Esophagus squamous epithelium (tissue), 5 donors: ENCODE data around the gene CLTA. TPM values are rescaled to one million over a fixed set of nuclear protein-coding genes. Genes with fewer than 3 reads are reported as not detected.

Source experiments
- DNase-seq: peaks from one replicate; lab custom pipeline; 2025; lab: John Stamatoyannopoulos, UW
- H3K27ac ChIP-seq, 4 donors: fragments of 200-600 bp; sonication (generic); one replicate each; pipeline ENCODE4 v1.5.1; 2016 to 2019; ENCODE audit warnings: mild to moderate bottlenecking in 1 of 4
- H3K27me3 ChIP-seq, 4 donors: fragments of 200-600 bp; sonication (generic); 1 replicate in 3 of 4; 2 replicates in 1 of 4; pipeline versions ENCODE4 v1.5.1 to v1.6.0; 2017 to 2021; ENCODE audit warnings: antibody characterized with exemption in 1 of 4
- H3K36me3 ChIP-seq, 3 donors: fragments of 200-600 bp; sonication (generic); one replicate each; pipeline ENCODE4 v1.5.1; 2016 to 2019
- H3K4me1 ChIP-seq, 3 donors: fragments of 200-600 bp; sonication (generic); one replicate each; pipeline ENCODE4 v1.5.1; 2017 to 2019
- H3K4me3 ChIP-seq, 4 donors: fragments of 200-600 bp; sonication (generic); 1 replicate in 3 of 4; 2 replicates in 1 of 4; pipeline ENCODE4 v1.5.1; 2016 to 2019; ENCODE audit warnings: mild to moderate bottlenecking in 2 of 4, moderate library complexity in 1 of 4
- H3K9me3 ChIP-seq, 3 donors: fragments of 200-600 bp; sonication (generic); one replicate each; pipeline ENCODE4 v1.5.1; 2016 to 2019
- POLR2A ChIP-seq, 4 donors: fragments of 450-650 bp; IDR thresholded peaks; one replicate each; pipeline ENCODE4 v1.6.1; 2017; ENCODE audit warnings: antibody characterized with exemption in 4 of 4, mild to moderate bottlenecking in 4 of 4, moderate library complexity in 3 of 4
- WGBS, 2 donors: methylation state at CpG; one replicate each; pipeline ENCODE4 v1.1.5; 2018; 5-methylcytosine and 5-hydroxymethylcytosine counted together
- intact Hi-C: fragments of 100-400 bp; cut with DNase I; formaldehyde crosslinking; loops from one replicate; pipeline ENCODE4 v1.15.0; 2022
- total RNA-seq, 4 donors: library from RNA; depleted of rRNA; stranded (reverse); fragments of >200 nt; gene quantifications; one replicate each; pipeline ENCODE4 v1.1.0, GENCODE V29; 2016
- TF ChIP-seq, protein P1 (sequence below), 6 experiments: fragments of 450-650 bp in 4 of 6; fragments of 200-600 bp in 2 of 6; sonication (generic) in 2 of 6; IDR thresholded peaks; one replicate each; pipeline ENCODE4 v1.5.1; 2016 to 2019; ENCODE audit warnings: antibody characterized with exemption in 6 of 6, mild to moderate bottlenecking in 4 of 6, moderate library complexity in 4 of 6
- donor health status: DM: yes; HTN: yes; CAD: no.

The CLTA gene
- total RNA-seq, 4 donors from 2014 or later, result 165 to 215 (median 167) TPM

DNA sequence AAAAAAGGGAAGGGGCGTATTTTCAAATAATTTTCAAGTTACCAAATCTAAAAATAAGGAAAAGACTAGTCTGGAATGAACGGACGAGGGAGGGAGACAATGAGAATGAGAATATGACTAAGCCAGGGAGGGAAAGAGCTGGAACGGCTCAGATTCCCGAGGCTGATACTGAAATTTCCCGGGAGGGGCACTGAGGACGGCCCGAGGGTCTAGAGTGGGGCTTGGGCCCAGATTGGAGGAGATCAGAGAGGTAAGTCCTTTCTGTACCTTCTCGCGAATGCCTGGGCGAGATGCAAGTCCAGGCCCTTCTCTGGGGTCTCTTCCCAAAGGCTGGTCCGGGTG lies 24.9 kb upstream of the CLTA start:
- no peaks in the 10 kb centered on the region for H3K9me3 ChIP-seq
- peak overlapping the region; percentile 47 to 80 (median 72) for H3K27ac ChIP-seq
- WGBS, 2 donors, result 9 to 31% methylated on average over 8 to 12 of the region's 12 CpGs
- H3K4me1 ChIP-seq, result peaks cover 7 to 48% (median 20%) of the 10 kb centered on the region in 3 donors
- peaks cover 0 to 11% (median 0%) of the 10 kb centered on the region in 4 donors for H3K27me3 ChIP-seq
- DNase-seq, result no peak
- no peak for TF ChIP-seq POLR2A (IDR thresholded peaks at IDR 0.05)
- TF ChIP-seq, protein P1, sequence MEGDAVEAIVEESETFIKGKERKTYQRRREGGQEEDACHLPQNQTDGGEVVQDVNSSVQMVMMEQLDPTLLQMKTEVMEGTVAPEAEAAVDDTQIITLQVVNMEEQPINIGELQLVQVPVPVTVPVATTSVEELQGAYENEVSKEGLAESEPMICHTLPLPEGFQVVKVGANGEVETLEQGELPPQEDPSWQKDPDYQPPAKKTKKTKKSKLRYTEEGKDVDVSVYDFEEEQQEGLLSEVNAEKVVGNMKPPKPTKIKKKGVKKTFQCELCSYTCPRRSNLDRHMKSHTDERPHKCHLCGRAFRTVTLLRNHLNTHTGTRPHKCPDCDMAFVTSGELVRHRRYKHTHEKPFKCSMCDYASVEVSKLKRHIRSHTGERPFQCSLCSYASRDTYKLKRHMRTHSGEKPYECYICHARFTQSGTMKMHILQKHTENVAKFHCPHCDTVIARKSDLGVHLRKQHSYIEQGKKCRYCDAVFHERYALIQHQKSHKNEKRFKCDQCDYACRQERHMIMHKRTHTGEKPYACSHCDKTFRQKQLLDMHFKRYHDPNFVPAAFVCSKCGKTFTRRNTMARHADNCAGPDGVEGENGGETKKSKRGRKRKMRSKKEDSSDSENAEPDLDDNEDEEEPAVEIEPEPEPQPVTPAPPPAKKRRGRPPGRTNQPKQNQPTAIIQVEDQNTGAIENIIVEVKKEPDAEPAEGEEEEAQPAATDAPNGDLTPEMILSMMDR (IDR thresholded peaks at IDR 0.05), result no peak
- peak overlapping the region; percentile 22 to 63 (median 52) for H3K4me3 ChIP-seq
- intact Hi-C loops, result loop anchor here (2.0 kb wide), 1 partner anchor 63 kb away; no protein-coding TSS in a partner anchor
- no peaks in the 10 kb centered on the region for H3K36me3 ChIP-seq

DNA sequence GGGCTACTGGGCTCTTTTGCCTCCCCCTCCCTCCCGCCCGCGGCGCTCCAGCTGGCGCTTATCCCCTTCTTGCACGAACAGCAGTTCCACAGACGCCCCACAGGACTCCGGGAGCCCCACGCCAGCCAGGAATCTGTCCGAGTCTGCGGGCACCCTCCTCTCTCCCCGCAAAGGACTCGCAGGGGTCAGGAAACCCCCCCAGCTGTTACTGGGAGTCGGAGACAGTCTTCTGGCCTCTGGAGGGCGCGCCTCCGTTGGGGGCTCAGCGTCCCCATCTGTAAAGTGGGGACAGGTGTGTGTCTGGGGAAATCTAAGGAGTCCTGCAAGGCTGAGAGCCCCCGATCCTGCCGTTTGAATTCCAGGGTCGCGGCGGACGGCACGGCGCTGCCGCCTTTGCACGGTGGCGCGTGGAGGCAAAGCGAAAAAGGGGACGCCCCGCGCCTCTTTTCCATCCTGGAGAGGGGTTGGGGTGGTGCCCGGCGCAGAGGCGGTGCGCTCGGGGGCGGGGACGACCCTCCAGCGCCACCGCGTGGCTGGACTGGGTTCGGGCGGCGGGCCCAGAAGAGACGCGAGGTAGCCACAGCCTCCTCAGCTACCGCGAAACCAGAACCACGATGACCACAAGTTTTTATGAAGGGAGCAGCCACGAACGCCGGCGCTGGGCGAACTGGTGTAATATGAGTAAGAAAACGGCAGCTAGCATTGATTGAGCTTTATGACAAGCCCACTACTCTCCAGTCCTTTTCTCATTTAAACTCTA lies 24.4 kb upstream of the CLTA start:
- peaks cover 7 to 47% (median 20%) of the 10 kb centered on the region in 3 donors for H3K4me1 ChIP-seq
- H3K27me3 ChIP-seq, result peaks cover 0 to 11% (median 0%) of the 10 kb centered on the region in 4 donors
- no peaks in the 10 kb centered on the region for H3K9me3 ChIP-seq
- peak overlapping the region; percentile 22 to 63 (median 52) for H3K4me3 ChIP-seq
- DNase-seq, result no peak
- TF ChIP-seq, protein P1 (IDR thresholded peaks at IDR 0.05), result peak; percentile 82 to 94 (median 91)
- no peak for TF ChIP-seq POLR2A (IDR thresholded peaks at IDR 0.05)
- no peaks in the 10 kb centered on the region for H3K36me3 ChIP-seq
- intact Hi-C loops, result loop anchor here (2.0 kb wide), 1 partner anchor 64 kb away; no protein-coding TSS in a partner anchor
- H3K27ac ChIP-seq, result peak overlapping the region; percentile 47 to 80 (median 72)
- 0 to 6% methylated on average over 15 to 21 of the region's 58 CpGs for WGBS, 2 donors

DNA sequence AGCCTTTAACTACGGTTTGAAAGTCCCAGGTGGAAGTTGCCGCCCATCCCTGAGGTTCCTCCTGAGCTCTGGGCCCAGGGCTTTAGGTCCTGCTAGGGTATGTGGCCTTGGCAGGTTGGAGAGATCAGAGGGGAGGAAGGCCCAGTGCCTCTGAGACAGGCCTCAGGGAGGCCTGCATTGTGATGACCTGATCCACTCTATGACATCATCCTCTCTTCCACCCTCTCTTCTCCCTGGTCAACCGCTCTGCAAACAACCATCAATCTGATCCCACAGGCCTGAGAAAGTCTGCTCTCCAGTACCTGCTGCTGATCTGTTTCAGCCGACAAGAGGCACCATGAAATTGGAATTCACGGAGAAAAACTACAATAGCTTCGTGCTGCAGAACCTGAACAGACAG lies 21.6 kb upstream of the CLTA start, which contains the start of gene CCIN:
CCIN (plus strand) TSS at position 223 of the 400 bp plus-strand sequence; CDS start at position 338, 115 bp downstream.
- WGBS, 2 donors, result 92 to 100% methylated on average over 1 to 6 of the region's 6 CpGs
- no peaks in the 10 kb centered on the region for H3K9me3 ChIP-seq
- H3K4me3 ChIP-seq, result no peak within 1 kb of the TSS
- peaks cover 7 to 28% (median 13%) of the 10 kb centered on the region in 3 donors for H3K4me1 ChIP-seq
- H3K36me3 ChIP-seq, result no peaks in the 10 kb centered on the region
- TF ChIP-seq, protein P1 (IDR thresholded peaks at IDR 0.05), result no peak
- TF ChIP-seq POLR2A (IDR thresholded peaks at IDR 0.05), result no peak
- intact Hi-C loops, result no loop called here
- H3K27ac ChIP-seq, result no peak within 1 kb of the TSS
- peaks cover 0 to 11% (median 0%) of the 10 kb centered on the region in 4 donors for H3K27me3 ChIP-seq
- DNase-seq, result no peak

DNA sequence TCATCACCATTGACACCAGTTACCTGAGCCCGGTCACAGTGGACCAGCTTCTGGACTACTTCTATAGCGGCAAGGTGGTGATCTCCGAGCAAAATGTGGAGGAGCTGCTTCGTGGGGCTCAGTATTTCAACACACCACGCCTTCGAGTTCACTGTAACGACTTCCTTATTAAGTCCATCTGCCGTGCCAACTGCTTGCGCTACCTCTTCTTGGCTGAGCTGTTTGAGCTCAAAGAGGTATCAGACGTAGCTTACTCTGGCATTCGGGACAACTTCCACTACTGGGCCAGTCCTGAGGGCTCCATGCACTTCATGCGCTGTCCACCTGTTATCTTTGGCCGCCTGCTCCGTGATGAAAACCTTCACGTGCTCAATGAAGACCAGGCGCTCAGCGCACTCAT lies 21.0 kb upstream of the CLTA start:
- no peak for TF ChIP-seq POLR2A (IDR thresholded peaks at IDR 0.05)
- TF ChIP-seq, protein P1 (IDR thresholded peaks at IDR 0.05), result no peak
- peaks cover 0 to 11% (median 0%) of the 10 kb centered on the region in 4 donors for H3K27me3 ChIP-seq
- intact Hi-C loops, result no loop called here
- no peak overlapping the region for H3K27ac ChIP-seq
- peaks cover 7 to 25% (median 13%) of the 10 kb centered on the region in 3 donors for H3K4me1 ChIP-seq
- no peak for DNase-seq
- H3K9me3 ChIP-seq, result no peaks in the 10 kb centered on the region
- WGBS, 2 donors, result 88 to 89% methylated on average over 16 to 17 of the region's 17 CpGs
- no peaks in the 10 kb centered on the region for H3K36me3 ChIP-seq
- no peak overlapping the region for H3K4me3 ChIP-seq

DNA sequence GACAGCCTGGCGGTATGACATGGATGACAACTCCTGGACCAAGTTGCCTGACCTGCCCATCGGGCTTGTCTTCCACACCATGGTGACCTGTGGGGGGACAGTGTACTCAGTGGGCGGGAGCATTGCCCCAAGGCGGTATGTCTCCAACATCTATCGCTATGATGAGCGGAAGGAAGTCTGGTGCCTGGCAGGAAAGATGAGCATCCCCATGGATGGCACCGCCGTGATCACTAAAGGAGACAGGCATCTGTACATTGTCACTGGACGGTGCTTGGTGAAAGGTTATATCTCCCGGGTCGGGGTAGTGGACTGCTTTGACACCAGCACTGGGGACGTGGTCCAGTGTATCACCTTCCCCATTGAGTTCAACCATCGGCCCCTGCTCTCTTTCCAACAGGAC lies 20.2 kb upstream of the CLTA start:
- Histone ChIP-seq H3K4me3 (no peak overlapping the region), H3K27me3 (peaks cover 0 to 9% (median 0%) of the 10 kb centered on the region in 4 donors), H3K27ac (no peak overlapping the region), H3K36me3 (no peaks in the 10 kb centered on the region), H3K9me3 (no peaks in the 10 kb centered on the region), H3K4me1 (peaks cover 7 to 18% (median 11%) of the 10 kb centered on the region in 3 donors)
- TF ChIP-seq, protein P1 (IDR thresholded peaks at IDR 0.05), result no peak
- TF ChIP-seq POLR2A (IDR thresholded peaks at IDR 0.05), result no peak
- DNase-seq, result no peak
- WGBS, 2 donors, result 90 to 92% methylated on average over 10 to 13 of the region's 13 CpGs
- intact Hi-C loops, result no loop called here
